Motor neuron (in vitro differentiated cells): Measurements from ENCODE around the gene NUBP1. TPM values are rescaled to one million over a fixed set of nuclear protein-coding genes. Genes with fewer than 3 reads are reported as not detected.
"Not testable (repeated sequence)": the region's sequence is repeated elsewhere in the genome, so short reads cannot be mapped to it uniquely, and the experiment has no call there.

Experiments
- ATAC-seq, 8 experiments: fragments of 200-7000 bp; cut with Tn5 transposase; replicated peaks in 6 of 8; 2 replicates each; pipeline ENCODE4 v1.8.0; 2021; ENCODE audit warnings: mild to moderate bottlenecking in 8 of 8, moderate library complexity in 8 of 8
- H3K27ac ChIP-seq, 2 donors: fragments of 250-450 bp; sonication (Bioruptor Pico); 2 replicates each; pipeline ENCODE4 v1.9.0; 2021; ENCODE audit warnings: antibody characterized with exemption in 2 of 2, mild to moderate bottlenecking in 2 of 2, moderate library complexity in 1 of 2
- H3K4me1 ChIP-seq, 2 donors: fragments of 250-450 bp; sonication (Bioruptor Pico); replicated peaks in 1 of 2; 2 replicates each; pipeline ENCODE4 v1.6.1; 2021; ENCODE audit warnings: antibody characterized with exemption in 2 of 2, mild to moderate bottlenecking in 2 of 2, moderate library complexity in 1 of 2
- H3K4me3 ChIP-seq, 5 donors: fragments of 250-450 bp; sonication (Bioruptor Pico); 2 replicates each; pipeline ENCODE4 v1.9.0; 2021; ENCODE audit warnings: antibody characterized with exemption in 5 of 5, mild to moderate bottlenecking in 5 of 5, moderate library complexity in 4 of 5
- WGBS, 10 experiments: fragments of 450-650 bp; shearing (Covaris generic); methylation state at CpG; one replicate each; pipeline ENCODE4 v1.0.0; 2022; 5-methylcytosine and 5-hydroxymethylcytosine counted together
- in situ Hi-C, 9 experiments: fragments of 400-800 bp; cut with MboI; loops; one replicate each; pipeline ENCODE4 v1.15.0; 2021; ENCODE audit warnings: low sequenced_read_pairs in 9 of 9, low pct_unique_long_range_greater_than_20kb in 2 of 9; ENCODE audit not compliant: unreplicated experiment in 9 of 9
- total RNA-seq, 8 experiments: library from RNA; unstranded; fragments of 300-600 nt; gene quantifications; 2 replicates each; pipeline versions ENCODE4 v1.2.3 to v1.2.4, GENCODE V29; 2022

NUBP1 gene
- total RNA-seq, 8 experiments from 2014 or later = 14.9 to 42.4 (median 26.4) TPM

DNA sequence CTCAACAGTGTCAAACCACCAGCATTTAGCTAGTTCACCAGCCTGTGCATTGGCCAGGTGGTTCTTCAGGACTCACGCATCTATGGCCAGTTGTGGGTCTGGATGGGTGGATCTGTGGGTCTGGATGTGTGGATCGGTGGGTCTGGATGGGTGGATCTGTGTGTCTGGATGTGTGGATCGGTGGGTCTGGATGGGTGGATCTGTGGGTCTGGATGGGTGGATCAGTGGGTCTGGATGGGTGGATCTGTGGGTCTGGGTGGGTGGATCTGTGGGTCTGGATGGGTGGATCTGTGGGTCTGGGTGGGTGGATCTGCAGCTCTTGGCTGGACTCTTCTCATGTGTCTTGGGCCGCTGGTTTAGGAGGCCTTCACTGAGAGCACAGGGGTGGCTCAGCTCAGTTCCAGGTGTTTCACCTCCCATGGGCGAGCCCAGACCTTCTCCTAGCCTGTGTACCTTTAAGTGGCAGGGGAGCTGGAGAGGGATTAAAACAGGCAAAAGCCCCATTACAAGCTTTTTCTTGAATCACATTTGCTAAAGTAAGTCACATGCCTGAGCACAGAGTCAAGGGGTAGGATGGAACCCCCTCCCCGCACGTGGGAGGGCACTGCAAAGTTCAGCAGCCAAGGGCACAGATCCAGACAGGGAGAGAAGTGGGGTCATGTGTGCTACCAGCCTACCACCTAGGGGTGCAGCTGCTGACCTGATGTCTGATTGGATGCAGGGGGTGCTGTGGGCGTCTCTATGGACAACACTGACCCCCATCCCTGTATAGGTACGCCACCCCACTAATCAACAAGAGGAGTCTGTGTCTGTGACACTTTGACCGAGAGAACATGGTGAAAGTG is 3.4 kb upstream of the NUBP1 start:
- in situ Hi-C loops = loop anchor here (5.0 to 25.0 kb wide), 6 partner anchors 215 to 1578 kb away; no protein-coding TSS in a partner anchor
- Histone ChIP-seq H3K27ac (no peak overlapping the region), H3K4me1 (peaks cover 5 to 8% of the 10 kb centered on the region in 2 donors), H3K4me3 (no peak overlapping the region)
- no peak for ATAC-seq
- 90 to 100% (median 95%) methylated on average over 1 to 5 of the region's 10 CpGs; no CpG with 5 or more reads in 4 of the 10 experiments for WGBS, 10 experiments

GRCh38 chr16:10740845-10741208 is 2.8 kb upstream of the NUBP1 start:
- in situ Hi-C loops = loop anchor here in 1 of 9 experiments (25.0 kb wide), 1 partner anchor 1579 kb away; no protein-coding TSS in a partner anchor
- no peak for ATAC-seq
- Histone ChIP-seq H3K4me1 (peaks cover 5 to 8% of the 10 kb centered on the region in 2 donors), H3K4me3 (no peak overlapping the region), H3K27ac (no peak overlapping the region)
- WGBS, 10 experiments = 43 to 100% (median 80%) methylated on average over 1 to 2 of the region's 2 CpGs; no CpG with 5 or more reads in 3 of the 10 experiments

DNA sequence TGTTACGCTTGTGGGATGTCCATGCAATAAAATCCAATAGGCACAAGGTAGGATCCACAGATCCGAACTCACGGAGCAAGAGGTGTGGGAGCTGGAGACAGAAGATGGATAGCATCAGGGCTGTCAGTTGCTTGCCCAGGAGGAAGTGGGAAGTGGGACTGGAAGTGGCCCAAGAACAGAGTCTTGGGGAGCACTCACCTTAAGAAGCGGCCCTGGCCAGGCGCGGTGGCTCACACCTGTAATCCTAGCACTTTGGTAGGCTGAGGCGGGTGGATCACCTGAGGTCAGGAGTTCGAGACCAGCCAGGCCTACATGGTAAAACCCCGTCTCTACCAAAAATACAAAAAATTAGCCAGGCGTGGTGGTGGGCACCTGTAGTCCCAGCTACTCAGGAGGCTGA is 2.4 kb upstream of the NUBP1 start:
- WGBS, 10 experiments = 60 to 100% (median 100%) methylated on average over 1 to 4 of the region's 10 CpGs; no CpG with 5 or more reads in 5 of the 10 experiments
- in situ Hi-C loops = loop anchor here in 1 of 9 experiments (25.0 kb wide), 1 partner anchor 1579 kb away; no protein-coding TSS in a partner anchor
- H3K27ac ChIP-seq, H3K4me1 ChIP-seq, H3K4me3 ChIP-seq, ATAC-seq: not testable (repeated sequence)

DNA sequence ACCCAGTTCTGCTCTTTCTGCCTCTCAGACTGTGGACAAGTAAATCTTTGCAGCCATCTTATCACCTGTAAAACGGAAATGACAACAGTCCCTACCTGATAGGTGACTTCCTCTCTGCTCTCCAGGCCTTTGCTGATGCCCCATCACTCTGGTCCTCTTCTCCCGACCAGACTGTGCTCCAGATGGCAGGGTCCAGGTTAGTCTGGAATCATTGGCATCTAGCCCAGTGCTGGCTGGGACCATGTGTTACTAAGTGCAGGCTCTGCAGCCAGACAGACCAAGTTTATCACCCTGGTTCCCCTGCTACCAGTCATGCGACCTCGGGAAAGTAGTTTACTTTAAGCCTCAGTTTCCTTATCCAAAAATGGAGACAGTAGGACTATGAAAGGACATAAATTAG is 1.8 kb upstream of the NUBP1 start:
- Histone ChIP-seq H3K27ac (no peak overlapping the region), H3K4me3 (no peak overlapping the region), H3K4me1 (peaks cover 5 to 8% of the 10 kb centered on the region in 2 donors)
- in situ Hi-C loops = loop anchor here in 1 of 9 experiments (25.0 kb wide), 1 partner anchor 1580 kb away; no protein-coding TSS in a partner anchor
- no peak for ATAC-seq
- WGBS, 10 experiments = 25 to 100% (median 68%) methylated on average over 2 to 4 of the region's 4 CpGs; no CpG with 5 or more reads in 4 of the 10 experiments

DNA sequence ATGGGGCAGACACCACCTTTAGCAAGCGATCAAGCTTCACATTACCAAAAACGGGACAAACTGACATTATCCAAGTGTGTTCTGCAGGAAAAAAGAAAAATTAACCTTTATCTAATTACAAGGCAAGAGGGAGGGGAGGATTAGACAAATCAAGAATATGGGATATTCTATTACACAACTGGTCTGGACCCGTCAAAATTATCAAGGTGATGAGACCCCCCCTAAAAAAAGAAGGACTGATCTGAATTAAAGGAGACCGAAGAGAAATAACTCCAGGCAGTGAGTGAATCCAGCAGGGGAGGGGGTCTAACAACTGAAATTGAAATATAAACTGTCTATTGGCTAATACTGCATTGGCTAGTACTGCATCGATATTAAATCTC is 424 bp upstream of the NUBP1 start:
- Histone ChIP-seq H3K4me3 (peak overlapping the region; percentile 61 to 80 (median 65)), H3K27ac (peak overlapping the region; percentile 97), H3K4me1 (peaks cover 3 to 8% of the 10 kb centered on the region in 2 donors)
- ATAC-seq = no peak
- in situ Hi-C loops = loop anchor here in 1 of 9 experiments (25.0 kb wide), 1 partner anchor 1581 kb away; no protein-coding TSS in a partner anchor
- WGBS, 10 experiments = 0 to 36% (median 23%) methylated on average over 2 to 5 of the region's 5 CpGs

DNA sequence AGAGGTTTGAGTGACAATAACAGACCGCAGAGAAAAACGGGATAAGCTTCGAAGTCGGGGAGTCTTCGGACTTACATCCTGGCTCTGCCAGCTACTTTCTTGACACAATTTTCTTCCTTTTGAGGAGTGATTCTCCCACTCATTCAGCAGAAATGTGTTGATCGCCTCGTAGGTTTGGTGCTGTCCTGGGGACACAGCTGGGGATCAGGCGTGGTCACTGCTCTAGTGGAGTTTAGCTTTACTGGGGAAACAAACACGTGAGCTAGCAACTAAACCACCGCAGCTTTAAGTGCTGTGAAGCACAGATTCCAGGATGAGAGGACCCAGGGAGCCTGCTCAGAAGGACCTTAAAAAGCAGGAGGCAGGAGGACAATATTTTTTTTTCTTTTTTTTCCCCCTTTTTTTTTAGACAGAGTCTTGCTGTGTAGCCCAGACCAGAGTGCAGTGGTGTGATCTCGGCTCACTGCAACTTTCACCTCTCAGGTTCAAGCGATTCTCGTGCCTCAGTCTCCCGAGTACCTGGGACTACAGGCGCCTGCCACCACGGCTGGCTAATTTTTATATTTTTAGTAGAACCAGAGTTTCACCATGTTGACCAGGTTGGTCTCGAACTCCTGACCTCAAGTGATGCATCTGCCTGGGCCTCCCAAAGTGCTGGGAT is 858 bp downstream of the NUBP1 start:
- 0 to 100% (median 11%) methylated on average over 1 to 11 of the region's 17 CpGs; no CpG with 5 or more reads in 2 of the 10 experiments for WGBS, 10 experiments
- peaks cover 3 to 8% of the 10 kb centered on the region in 2 donors for H3K4me1 ChIP-seq
- ATAC-seq = peak; percentile 11 to 51 (median 30)
- peak overlapping the region; percentile 61 to 80 (median 65) for H3K4me3 ChIP-seq
- in situ Hi-C loops = loop anchor here in 1 of 9 experiments (25.0 kb wide), 1 partner anchor 1582 kb away; no protein-coding TSS in a partner anchor
- peak overlapping the region in 1 of 2 donors; percentile 1 for H3K27ac ChIP-seq

DNA sequence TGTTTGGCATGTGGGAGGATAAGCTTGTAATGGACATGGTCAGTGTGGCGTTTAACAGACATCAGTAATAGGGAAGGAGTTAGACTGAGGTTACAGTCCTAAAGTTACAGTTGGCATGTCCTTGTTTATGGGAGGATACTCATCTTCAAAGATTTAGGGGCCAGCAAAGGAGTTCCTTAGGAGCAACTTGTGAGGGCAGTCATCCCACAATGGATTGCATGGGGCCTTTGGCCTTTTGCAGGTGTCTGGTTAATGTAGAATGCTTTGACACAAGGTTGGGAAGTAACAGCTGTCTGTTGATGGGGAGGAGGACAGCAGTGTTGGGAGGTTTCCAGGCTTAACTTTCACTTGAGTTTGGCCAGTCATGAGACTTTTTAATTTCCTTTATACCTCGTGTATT is 2.2 kb downstream of the NUBP1 start:
- H3K27ac ChIP-seq = no peak overlapping the region
- no peak overlapping the region for H3K4me3 ChIP-seq
- no peak for ATAC-seq
- in situ Hi-C loops = loop anchor here in 1 of 9 experiments (25.0 kb wide), 1 partner anchor 1584 kb away; no protein-coding TSS in a partner anchor
- peaks cover 3 to 8% of the 10 kb centered on the region in 2 donors for H3K4me1 ChIP-seq
- 40 to 100% (median 88%) methylated on average over 1 to 2 of the region's 2 CpGs; no CpG with 5 or more reads in 3 of the 10 experiments for WGBS, 10 experiments

- Histone ChIP-seq H3K4me3 (no peak overlapping the region), H3K4me1 (no peaks in the 10 kb centered on the region), H3K27ac (no peak overlapping the region)
- 80 to 100% (median 94%) methylated on average over 1 to 5 of the region's 11 CpGs; no CpG with 5 or more reads in 6 of the 10 experiments for WGBS, 10 experiments
- in situ Hi-C loops = loop anchor here in 1 of 9 experiments (25.0 kb wide), 1 partner anchor 162 kb away; no protein-coding TSS in a partner anchor
- ATAC-seq = no peak
These were observed 7.2 kb downstream of the NUBP1 start for GRCh38 chr16:10750793-10751192.

- no peak overlapping the region for H3K27ac ChIP-seq
- in situ Hi-C loops = loop anchor here in 1 of 9 experiments (25.0 kb wide), 1 partner anchor 161 kb away; no protein-coding TSS in a partner anchor
- 70 to 100% (median 89%) methylated on average over 2 to 11 of the region's 13 CpGs; no CpG with 5 or more reads in 2 of the 10 experiments for WGBS, 10 experiments
- ATAC-seq = peak in 1 of 8 experiments; percentile 37
- no peaks in the 10 kb centered on the region for H3K4me1 ChIP-seq
- H3K4me3 ChIP-seq = no peak overlapping the region
These were observed 7.7 kb downstream of the NUBP1 start for GRCh38 chr16:10751291-10751697.

DNA sequence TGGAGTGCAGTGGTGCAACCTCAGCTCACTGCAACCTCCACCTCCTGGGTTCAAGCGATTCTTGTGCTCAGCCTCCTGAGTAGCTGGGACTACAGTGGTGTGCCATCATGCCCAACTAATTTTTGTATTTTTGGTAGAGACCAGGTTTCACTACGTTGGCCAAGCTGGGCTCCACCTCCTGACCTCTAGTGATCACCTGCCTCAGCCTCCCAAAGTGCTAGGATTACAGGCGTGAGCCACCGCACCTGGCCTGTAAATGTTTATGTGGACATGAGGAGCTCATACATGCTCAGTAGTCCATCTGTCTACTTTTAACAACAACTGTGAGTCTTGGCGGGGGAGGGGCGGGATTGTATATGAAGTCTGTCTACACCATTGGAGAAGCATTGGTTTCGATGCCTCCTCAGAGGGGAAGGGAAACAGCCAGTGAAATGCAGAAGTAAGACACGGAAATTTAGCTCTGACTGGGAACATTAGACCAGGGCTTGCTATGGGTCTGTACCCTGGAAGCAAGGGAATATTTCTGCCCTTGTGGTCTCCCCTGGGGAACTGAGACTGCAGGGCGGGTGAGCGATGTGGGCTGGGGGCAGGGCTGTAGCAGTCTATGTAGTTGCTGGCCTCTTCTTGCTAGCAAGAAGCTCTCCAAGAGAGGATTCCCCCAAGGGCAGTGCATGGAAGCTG is 9.3 kb downstream of the NUBP1 start:
- ATAC-seq = no peak
- in situ Hi-C loops = loop anchor here in 1 of 9 experiments (25.0 kb wide), 1 partner anchor 159 kb away; no protein-coding TSS in a partner anchor
- 80 to 100% (median 100%) methylated on average over 1 to 5 of the region's 10 CpGs; no CpG with 5 or more reads in 3 of the 10 experiments for WGBS, 10 experiments
- Histone ChIP-seq H3K4me3 (no peak overlapping the region), H3K4me1 (no peaks in the 10 kb centered on the region), H3K27ac (no peak overlapping the region)

GRCh38 chr16:10753670-10754069 is 10.0 kb downstream of the NUBP1 start:
- 87 to 100% (median 96%) methylated on average over 2 to 6 of the region's 7 CpGs; no CpG with 5 or more reads in 2 of the 10 experiments for WGBS, 10 experiments
- H3K4me3 ChIP-seq = no peak overlapping the region
- H3K4me1 ChIP-seq = no peaks in the 10 kb centered on the region
- no peak overlapping the region for H3K27ac ChIP-seq
- no peak for ATAC-seq
- in situ Hi-C loops = loop anchor here in 1 of 9 experiments (25.0 kb wide), 1 partner anchor 159 kb away; no protein-coding TSS in a partner anchor

- ATAC-seq = peak in 4 of 8 experiments; percentile 14 to 78 (median 54)
- in situ Hi-C loops = loop anchor here in 1 of 9 experiments (25.0 kb wide), 1 partner anchor 157 kb away; no protein-coding TSS in a partner anchor
- 17 to 100% (median 81%) methylated on average over 1 to 4 of the region's 4 CpGs; no CpG with 5 or more reads in 3 of the 10 experiments for WGBS, 10 experiments
- no peaks in the 10 kb centered on the region for H3K4me1 ChIP-seq
- H3K4me3 ChIP-seq = no peak overlapping the region
- H3K27ac ChIP-seq = no peak overlapping the region
These were observed 11.3 kb downstream of the NUBP1 start for GRCh38 chr16:10754941-10755340.
